GM19372 (cell line): Measurements from ENCODE around the gene HIVEP3.

Experiments
- ATAC-seq: cut with Tn5 transposase; IDR thresholded peaks from one replicate; pipeline ENCODE4 v1.9.1; 2021; ENCODE audit warnings: mild to moderate bottlenecking, low read depth, moderate library complexity; ENCODE audit not compliant: unreplicated experiment

Gene HIVEP3

GRCh38 chr1:41626616-41627375, 291.9 kb downstream of the HIVEP3 start:
- no peak for ATAC-seq

- no peak for ATAC-seq
Measured at GRCh38 chr1:41626146-41626545, 292.6 kb downstream of the HIVEP3 start.

- ATAC-seq = no peak
Measured at GRCh38 chr1:41623736-41624135, 295.0 kb downstream of the HIVEP3 start.

GRCh38 chr1:41622859-41623732, 295.6 kb downstream of the HIVEP3 start:
- peak; percentile 74 for ATAC-seq

GRCh38 chr1:41622402-41622801, 296.3 kb downstream of the HIVEP3 start:
- ATAC-seq = no peak

- ATAC-seq = no peak
Measured at GRCh38 chr1:41621791-41622190, 296.9 kb downstream of the HIVEP3 start.

GRCh38 chr1:41621256-41621655, 297.5 kb downstream of the HIVEP3 start:
- no peak for ATAC-seq

- no peak for ATAC-seq
Measured at GRCh38 chr1:41620365-41621169, 298.2 kb downstream of the HIVEP3 start.

- no peak for ATAC-seq
Measured at GRCh38 chr1:41619511-41620364, 299.0 kb downstream of the HIVEP3 start.

- ATAC-seq = no peak
Measured at GRCh38 chr1:41618871-41619270, 299.9 kb downstream of the HIVEP3 start.

- no peak for ATAC-seq
Measured at GRCh38 chr1:41618066-41618825, 300.5 kb downstream of the HIVEP3 start.

- ATAC-seq = no peak
Measured at GRCh38 chr1:41617336-41617735, 301.4 kb downstream of the HIVEP3 start.

- no peak for ATAC-seq
Measured at GRCh38 chr1:41616563-41616962, 302.2 kb downstream of the HIVEP3 start.

- ATAC-seq = no peak
Measured at GRCh38 chr1:41615981-41616380, 302.7 kb downstream of the HIVEP3 start.

GRCh38 chr1:41615316-41615715, 303.4 kb downstream of the HIVEP3 start:
- ATAC-seq = no peak

GRCh38 chr1:41614818-41615217, 303.9 kb downstream of the HIVEP3 start:
- no peak for ATAC-seq

- no peak for ATAC-seq
Measured at GRCh38 chr1:41613689-41614574, 304.8 kb downstream of the HIVEP3 start.

- ATAC-seq = no peak
Measured at GRCh38 chr1:41612953-41613352, 305.8 kb downstream of the HIVEP3 start.
